HG02852 (cell line): Measurements from ENCODE around the gene TSPAN15.
"Not testable (repeated sequence)": the region's sequence is repeated elsewhere in the genome, so short reads cannot be mapped to it uniquely, and the experiment has no call there.

Experiments
- ATAC-seq: cut with Tn5 transposase; IDR thresholded peaks from one replicate; pipeline ENCODE4 v1.9.1; 2021; ENCODE audit warnings: mild to moderate bottlenecking, moderate library complexity; ENCODE audit not compliant: unreplicated experiment

Gene TSPAN15

GRCh38 chr10:69445041-69445440 lies 6.2 kb upstream of the TSPAN15 start:
- no peak for ATAC-seq

GRCh38 chr10:69446229-69446628 lies 5.0 kb upstream of the TSPAN15 start:
- no peak for ATAC-seq

- ATAC-seq, result no peak
Measured at GRCh38 chr10:69446650-69447151, 4.6 kb upstream of the TSPAN15 start.

GRCh38 chr10:69449841-69450240 lies 1.4 kb upstream of the TSPAN15 start:
- ATAC-seq, result no peak

- not testable (repeated sequence) for ATAC-seq
Measured at GRCh38 chr10:69450395-69450794, 870 bp upstream of the TSPAN15 start.

- no peak for ATAC-seq
Measured at GRCh38 chr10:69451784-69452251, 553 bp downstream of the TSPAN15 start.

- ATAC-seq, result no peak
Measured at GRCh38 chr10:69452676-69453415, 1.6 kb downstream of the TSPAN15 start.

- ATAC-seq, result no peak
Measured at GRCh38 chr10:69453795-69454194, 2.5 kb downstream of the TSPAN15 start.

- ATAC-seq, result no peak
Measured at GRCh38 chr10:69455006-69455763, 3.9 kb downstream of the TSPAN15 start.

- no peak for ATAC-seq
Measured at GRCh38 chr10:69456880-69457693, 5.8 kb downstream of the TSPAN15 start.

- no peak for ATAC-seq
Measured at GRCh38 chr10:69457771-69458237, 6.5 kb downstream of the TSPAN15 start.

GRCh38 chr10:69458430-69459100 lies 7.3 kb downstream of the TSPAN15 start:
- ATAC-seq, result no peak

- ATAC-seq, result no peak
Measured at GRCh38 chr10:69459101-69459790, 8.0 kb downstream of the TSPAN15 start.

- ATAC-seq, result no peak
Measured at GRCh38 chr10:69459893-69460575, 8.8 kb downstream of the TSPAN15 start.

- no peak for ATAC-seq
Measured at GRCh38 chr10:69460576-69461242, 9.4 kb downstream of the TSPAN15 start.

- no peak for ATAC-seq
Measured at GRCh38 chr10:69461243-69462025, 10.2 kb downstream of the TSPAN15 start.

- no peak for ATAC-seq
Measured at GRCh38 chr10:69463886-69464285, 12.6 kb downstream of the TSPAN15 start.

- ATAC-seq, result no peak
Measured at GRCh38 chr10:69464401-69464800, 13.1 kb downstream of the TSPAN15 start.
